KMS-11 (cell line): ENCODE results near the gene TMEM19.
A peak's percentile ranks its signal among the peaks of the same experiment; 100 is the strongest.

Source experiments
- H2AFZ ChIP-seq: fragments of 200-600 bp; sonication (generic); 2 replicates; pipeline ENCODE4 v1.6.1; 2016; ENCODE audit warnings: antibody characterized with exemption, mixed run types, low read depth
- H3K27ac ChIP-seq: fragments of 200-600 bp; sonication (generic); 2 replicates; pipeline ENCODE4 v1.6.1; 2016; ENCODE audit warnings: mild to moderate bottlenecking, mixed run types
- H3K27me3 ChIP-seq: fragments of 200-600 bp; sonication (generic); 2 replicates; pipeline ENCODE4 v1.6.1; 2017; ENCODE audit warnings: mild to moderate bottlenecking, low read depth, mixed run types, moderate library complexity; ENCODE audit not compliant: insufficient read depth
- H3K36me3 ChIP-seq: fragments of 200-600 bp; sonication (generic); 2 replicates; pipeline ENCODE4 v1.6.1; 2017; ENCODE audit warnings: mild to moderate bottlenecking, mixed run types; ENCODE audit not compliant: insufficient read depth
- H3K4me1 ChIP-seq: fragments of 200-600 bp; sonication (generic); 2 replicates; pipeline ENCODE4 v1.6.1; 2016; ENCODE audit warnings: mild to moderate bottlenecking, low read depth, mixed run types; ENCODE audit not compliant: poor library complexity, severe bottlenecking
- H3K4me2 ChIP-seq: fragments of 200-600 bp; sonication (generic); 2 replicates; pipeline ENCODE4 v1.7.0; 2016; ENCODE audit warnings: mild to moderate bottlenecking, mixed run types
- H3K4me3 ChIP-seq: fragments of 200-600 bp; sonication (generic); IDR thresholded peaks from 2 replicates; pipeline ENCODE4 v1.6.1; 2017; ENCODE audit warnings: low read depth, low read length, mixed read lengths; ENCODE audit not compliant: insufficient read depth
- H3K79me2 ChIP-seq: fragments of 200-600 bp; sonication (generic); 2 replicates; pipeline ENCODE4 v1.6.1; 2016; ENCODE audit warnings: low read depth, mixed run types; ENCODE audit not compliant: insufficient read depth
- H3K9ac ChIP-seq: fragments of 200-600 bp; sonication (generic); 2 replicates; pipeline ENCODE4 v1.6.1; 2016; ENCODE audit warnings: mild to moderate bottlenecking, mixed run types
- H4K20me1 ChIP-seq: fragments of 200-600 bp; sonication (generic); 2 replicates; pipeline ENCODE4 v1.6.1; 2016; ENCODE audit warnings: mild to moderate bottlenecking, mixed run types; ENCODE audit not compliant: insufficient read depth
- TF ChIP-seq, protein P1 (sequence below): fragments of 200-600 bp; sonication (generic); conservative IDR thresholded peaks from 2 replicates; pipeline ENCODE4 v1.6.1; 2017; ENCODE audit warnings: low read depth, mild to moderate bottlenecking, antibody characterized with exemption, low read length, moderate library complexity, mixed read lengths

The TMEM19 gene

DNA sequence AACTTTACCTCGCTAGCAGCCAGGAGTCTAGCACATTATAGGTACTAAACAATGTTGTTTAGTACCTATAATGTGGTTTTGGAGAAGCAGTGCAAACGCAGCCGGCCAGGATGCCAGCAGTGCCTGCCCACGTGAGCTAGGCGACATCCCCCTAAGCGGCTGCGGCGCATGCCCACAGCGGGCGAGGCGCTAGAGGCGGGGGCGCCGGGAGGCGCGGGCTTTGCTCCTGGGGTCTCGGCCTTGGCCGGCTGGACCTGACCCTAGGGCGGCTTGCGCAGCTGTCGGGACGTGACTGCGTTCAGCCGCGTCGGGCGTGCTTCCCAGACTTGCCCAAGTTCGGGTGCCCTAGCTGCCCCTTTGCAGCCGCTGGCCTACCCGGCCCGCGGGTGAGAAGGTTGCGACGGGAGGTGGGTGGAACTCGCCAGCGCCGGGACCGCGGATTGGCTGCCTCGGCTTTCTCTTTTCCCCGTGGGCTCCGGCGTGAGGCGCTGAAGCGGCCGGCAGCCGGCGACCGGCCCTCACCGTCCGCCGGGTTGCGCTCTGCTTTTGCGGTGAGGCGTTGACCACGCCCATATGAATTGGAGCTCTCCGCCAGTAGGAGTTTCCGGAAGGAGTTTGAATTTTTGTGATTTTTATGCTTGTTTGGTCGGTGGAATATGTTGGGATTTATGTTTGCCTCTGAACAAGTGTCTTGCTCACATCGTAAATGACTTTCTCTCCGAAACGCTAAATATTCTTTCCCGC, at the start of gene TMEM19:
Gene TMEM19, plus strand, starts transcription at position 169 of the 744 bp plus-strand sequence. CDS start 599 bp downstream, outside the sequence.
- Histone ChIP-seq H2AFZ (peak within 1 kb of the TSS; percentile 79), H4K20me1 (no peaks in the 10 kb centered on the region), H3K36me3 (no peaks in the 10 kb centered on the region), H3K79me2 (no peaks in the 10 kb centered on the region; the same call in 1 of the 2 replicates), H3K4me1 (peaks cover 30% of the 10 kb centered on the region), H3K4me2 (peak within 1 kb of the TSS; percentile 56), H3K4me3 (peak within 1 kb of the TSS; percentile 80), H3K27me3 (no peaks in the 10 kb centered on the region), H3K27ac (peak within 1 kb of the TSS; percentile 57), H3K9ac (peak within 1 kb of the TSS; percentile 68)
- TF ChIP-seq, protein P1, sequence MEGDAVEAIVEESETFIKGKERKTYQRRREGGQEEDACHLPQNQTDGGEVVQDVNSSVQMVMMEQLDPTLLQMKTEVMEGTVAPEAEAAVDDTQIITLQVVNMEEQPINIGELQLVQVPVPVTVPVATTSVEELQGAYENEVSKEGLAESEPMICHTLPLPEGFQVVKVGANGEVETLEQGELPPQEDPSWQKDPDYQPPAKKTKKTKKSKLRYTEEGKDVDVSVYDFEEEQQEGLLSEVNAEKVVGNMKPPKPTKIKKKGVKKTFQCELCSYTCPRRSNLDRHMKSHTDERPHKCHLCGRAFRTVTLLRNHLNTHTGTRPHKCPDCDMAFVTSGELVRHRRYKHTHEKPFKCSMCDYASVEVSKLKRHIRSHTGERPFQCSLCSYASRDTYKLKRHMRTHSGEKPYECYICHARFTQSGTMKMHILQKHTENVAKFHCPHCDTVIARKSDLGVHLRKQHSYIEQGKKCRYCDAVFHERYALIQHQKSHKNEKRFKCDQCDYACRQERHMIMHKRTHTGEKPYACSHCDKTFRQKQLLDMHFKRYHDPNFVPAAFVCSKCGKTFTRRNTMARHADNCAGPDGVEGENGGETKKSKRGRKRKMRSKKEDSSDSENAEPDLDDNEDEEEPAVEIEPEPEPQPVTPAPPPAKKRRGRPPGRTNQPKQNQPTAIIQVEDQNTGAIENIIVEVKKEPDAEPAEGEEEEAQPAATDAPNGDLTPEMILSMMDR: no peak; the same call in 1 of the 2 replicates

DNA sequence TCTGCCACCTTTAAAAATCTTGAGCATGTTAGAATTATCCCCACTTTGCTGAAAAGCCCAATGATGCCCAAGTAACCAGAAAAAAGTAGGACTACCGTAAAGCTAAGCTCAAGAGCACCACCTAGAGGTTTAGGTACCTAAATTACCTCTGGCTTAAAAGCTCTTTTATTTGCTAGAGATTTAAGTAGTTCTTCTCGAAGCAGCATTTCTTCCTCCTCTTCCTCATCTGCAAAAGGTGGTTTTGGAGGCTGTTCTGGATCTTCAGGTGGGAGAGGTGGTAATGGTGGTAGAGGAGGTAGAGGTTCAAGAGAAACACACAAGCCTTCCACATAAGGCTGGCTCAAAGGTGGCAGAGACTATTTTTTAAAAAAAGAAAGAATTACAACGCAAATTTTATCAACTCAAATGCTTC, 49.2 kb upstream of the TMEM19 start:
- H4K20me1 ChIP-seq: no peaks in the 10 kb centered on the region
- H2AFZ ChIP-seq: no peak overlapping the region
- H3K79me2 ChIP-seq: no peaks in the 10 kb centered on the region
- no peak overlapping the region for H3K27ac ChIP-seq
- no peaks in the 10 kb centered on the region for H3K27me3 ChIP-seq
- H3K4me2 ChIP-seq: no peak overlapping the region
- H3K36me3 ChIP-seq: peaks cover 41% of the 10 kb centered on the region; the same call in 1 of the 2 replicates
- H3K9ac ChIP-seq: no peak overlapping the region
- TF ChIP-seq, protein P1: peak; percentile 97
- H3K4me3 ChIP-seq: no peak overlapping the region
- peaks cover 8% of the 10 kb centered on the region for H3K4me1 ChIP-seq

DNA sequence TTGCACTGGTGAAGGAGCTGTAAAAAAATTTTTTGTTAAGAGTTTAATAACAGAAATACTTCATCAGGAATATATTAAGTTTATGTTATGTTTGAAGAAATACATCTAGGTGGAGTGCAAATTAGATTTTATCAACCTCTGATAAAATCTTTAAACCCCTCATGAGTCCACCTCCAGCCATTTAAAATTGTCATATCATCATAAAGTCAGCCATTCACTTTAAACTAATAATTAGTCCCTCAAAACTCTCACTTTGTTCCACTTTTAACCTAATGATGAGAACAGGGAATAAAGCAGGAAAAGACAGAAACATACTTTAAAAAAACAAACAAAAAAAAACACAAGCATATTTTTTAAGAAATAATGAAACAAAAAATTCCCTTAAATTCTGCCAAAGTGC, 47.4 kb upstream of the TMEM19 start:
- Histone ChIP-seq H3K36me3 (peaks cover 34% of the 10 kb centered on the region; the same call in 1 of the 2 replicates), H3K27me3 (no peaks in the 10 kb centered on the region), H2AFZ (no peak overlapping the region), H4K20me1 (no peaks in the 10 kb centered on the region), H3K27ac (no peak overlapping the region; the same call in 1 of the 2 replicates), H3K79me2 (no peaks in the 10 kb centered on the region), H3K4me1 (peaks cover 18% of the 10 kb centered on the region), H3K4me3 (no peak overlapping the region), H3K4me2 (no peak overlapping the region), H3K9ac (no peak overlapping the region)
- TF ChIP-seq, protein P1: no peak

DNA sequence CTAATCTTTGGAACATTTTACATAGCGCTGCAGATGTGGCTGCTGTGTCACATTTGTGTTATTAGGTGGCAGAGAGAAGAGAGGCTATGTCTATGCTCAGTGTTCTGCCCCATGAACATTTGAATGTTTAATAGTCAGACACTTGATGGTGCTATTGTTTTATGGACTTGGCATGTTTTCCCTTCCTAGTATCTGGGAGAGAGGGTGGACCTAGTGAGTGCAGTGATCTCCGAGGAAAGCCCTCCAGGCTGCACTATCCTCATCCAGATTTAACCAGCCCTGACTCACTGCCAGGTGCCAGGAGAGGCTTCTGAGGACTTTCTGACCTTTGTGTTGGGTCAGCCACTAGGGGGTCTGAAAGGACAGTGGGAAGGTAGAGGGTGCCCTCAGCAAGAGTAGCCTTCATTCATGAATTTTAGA, 46.5 kb upstream of the TMEM19 start:
- Histone ChIP-seq H4K20me1 (no peaks in the 10 kb centered on the region), H3K9ac (no peak overlapping the region), H3K4me2 (no peak overlapping the region), H3K4me1 (peaks cover 18% of the 10 kb centered on the region), H3K4me3 (no peak overlapping the region), H3K36me3 (peaks cover 36% of the 10 kb centered on the region; the same call in 1 of the 2 replicates), H2AFZ (no peak overlapping the region), H3K27ac (no peak overlapping the region; the same call in 1 of the 2 replicates), H3K27me3 (no peaks in the 10 kb centered on the region), H3K79me2 (no peaks in the 10 kb centered on the region)
- TF ChIP-seq, protein P1: no peak; the same call in 1 of the 2 replicates
